GM12892 (cell line): Measurements from ENCODE around the gene CIDEB.
A peak's percentile ranks its signal among the peaks of the same experiment; 100 is the strongest.

Experiments
- DNase-seq: peaks from one replicate; pipeline ENCODE4 v3.0.0; 2011; ENCODE audit not compliant: insufficient read length
- FAIRE-seq: peaks from 2 replicates; lab custom pipeline; 2011; peaks lifted over from hg19 to GRCh38; lab: Jason Lieb, UNC
- POLR2A ChIP-seq: IDR thresholded peaks from 2 replicates; pipeline ENCODE4 v1.6.1; 2011; ENCODE audit warnings: low read depth, low read length, control low read depth
- POLR2AphosphoS5 ChIP-seq: IDR thresholded peaks from 2 replicates; pipeline ENCODE4 v1.6.1; 2011; ENCODE audit warnings: low read depth, low read length, control low read depth
- TAF1 ChIP-seq: IDR thresholded peaks from 2 replicates; pipeline ENCODE4 v1.6.1; 2011; ENCODE audit warnings: low read depth, mild to moderate bottlenecking, control low read depth, low read length, borderline replicate concordance

Gene CIDEB

GRCh38 chr14:24269910-24270536 is 37.8 kb downstream of the CIDEB start:
- no peak for TF ChIP-seq TAF1
- no peak for TF ChIP-seq POLR2A
- no peak for TF ChIP-seq POLR2AphosphoS5
- FAIRE-seq = no peak

GRCh38 chr14:24269368-24269767 is 38.4 kb downstream of the CIDEB start:
- TF ChIP-seq TAF1 = no peak
- TF ChIP-seq POLR2A = no peak
- TF ChIP-seq POLR2AphosphoS5 = no peak
- DNase-seq (no peak), FAIRE-seq (no peak)

More at GRCh38 chr14:24269910-24270536, 37.8 kb downstream of the CIDEB start:
- DNase-seq = no peak

GRCh38 chr14:24268225-24268624 is 39.6 kb downstream of the CIDEB start:
- no peak for DNase-seq
- FAIRE-seq = no peak
- TF ChIP-seq TAF1 = no peak
- no peak for TF ChIP-seq POLR2AphosphoS5
- TF ChIP-seq POLR2A = no peak

GRCh38 chr14:24267516-24267915 is 40.3 kb downstream of the CIDEB start:
- DNase-seq (no peak), FAIRE-seq (no peak)
- no peak for TF ChIP-seq POLR2A
- TF ChIP-seq POLR2AphosphoS5 = no peak
- TF ChIP-seq TAF1 = no peak

GRCh38 chr14:24266344-24267244 is 41.2 kb downstream of the CIDEB start:
- no peak for FAIRE-seq
- TF ChIP-seq POLR2A = peak; percentile 34; the same call in 1 of the 2 replicates
- no peak for TF ChIP-seq TAF1

GRCh38 chr14:24264298-24264697 is 43.5 kb downstream of the CIDEB start:
- FAIRE-seq = no peak
- TF ChIP-seq POLR2AphosphoS5 (peak; percentile 30; the same call in 1 of the 2 replicates), TAF1 (no peak), POLR2A (peak; percentile 32; the same call in 1 of the 2 replicates)
- no peak for DNase-seq

More at GRCh38 chr14:24266344-24267244, 41.2 kb downstream of the CIDEB start:
- no peak for DNase-seq

GRCh38 chr14:24263848-24264247 is 43.9 kb downstream of the CIDEB start:
- no peak for DNase-seq
- TF ChIP-seq POLR2A = no peak
- no peak for TF ChIP-seq TAF1
- TF ChIP-seq POLR2AphosphoS5 = no peak
- no peak for FAIRE-seq

GRCh38 chr14:24262821-24263733 is 44.7 kb downstream of the CIDEB start, which contains the start of gene TGM1:
Gene TGM1 (minus strand): TSS chr14:24263177. CDS start chr14:24262352, 825 bp downstream.
- FAIRE-seq (no peak), DNase-seq (no peak)
- TF ChIP-seq TAF1 (no peak), POLR2A (no peak), POLR2AphosphoS5 (no peak)

GRCh38 chr14:24261969-24262327 is 45.8 kb downstream of the CIDEB start:
- DNase-seq (no peak), FAIRE-seq (no peak)
- TF ChIP-seq TAF1 (no peak), POLR2AphosphoS5 (no peak), POLR2A (no peak)

- TF ChIP-seq POLR2A = no peak
- TF ChIP-seq POLR2AphosphoS5 = no peak
- TF ChIP-seq TAF1 = no peak
- FAIRE-seq (no peak), DNase-seq (no peak)
Measured at GRCh38 chr14:24261256-24261968, 46.4 kb downstream of the CIDEB start.

GRCh38 chr14:24260780-24261157 is 47.0 kb downstream of the CIDEB start:
- TF ChIP-seq TAF1 = no peak
- DNase-seq = no peak
- FAIRE-seq = no peak
